WTC11 (cell line): ENCODE results near the gene RASL11B.

Source experiments
- NFYB ChIP-seq: sonication (generic); formaldehyde crosslinking; conservative IDR thresholded peaks from 2 replicates; pipeline ENCODE4 v1.8.0; 2022; ENCODE audit warnings: low read depth, missing genetic modification reagents
- NR2C2 ChIP-seq: sonication (generic); formaldehyde crosslinking; IDR thresholded peaks from 2 replicates; pipeline ENCODE4 v1.8.0; 2022; ENCODE audit warnings: mild to moderate bottlenecking, missing genetic modification reagents
- ZNF423 ChIP-seq: fragments of 250-450 bp; sonication (Bioruptor Pico); IDR thresholded peaks from 2 replicates; pipeline ENCODE4 v2.1.2; 2022; ENCODE audit warnings: mild to moderate bottlenecking, moderate library complexity
- TF ChIP-seq, protein P1 (sequence below): sonication (generic); formaldehyde crosslinking; IDR thresholded peaks from 2 replicates; pipeline ENCODE4 v1.8.0; 2022; ENCODE audit warnings: mild to moderate bottlenecking, missing genetic modification reagents
- TF ChIP-seq, protein P2 (sequence below): fragments of 200-600 bp; IDR thresholded peaks from 2 replicates; pipeline ENCODE4 v1.8.0; 2022; ENCODE audit warnings: antibody characterized with exemption
- TF ChIP-seq, protein P3 (sequence below): sonication (generic); formaldehyde crosslinking; conservative IDR thresholded peaks from 2 replicates; pipeline ENCODE4 v1.8.1; 2023; ENCODE audit warnings: mild to moderate bottlenecking, low read depth, missing genetic modification reagents, moderate library complexity
- TF ChIP-seq, protein P4 (sequence below): sonication (generic); formaldehyde crosslinking; IDR thresholded peaks from 2 replicates; pipeline ENCODE4 v1.8.1; 2023; ENCODE audit warnings: mild to moderate bottlenecking, moderate library complexity, missing genetic modification reagents
- TF ChIP-seq, protein P5 (sequence below): sonication (generic); formaldehyde crosslinking; IDR thresholded peaks from 2 replicates; pipeline ENCODE4 v1.8.1; 2022; ENCODE audit warnings: low read depth, mild to moderate bottlenecking, moderate library complexity, missing genetic modification reagents, borderline replicate concordance
- TF ChIP-seq, protein P6 (sequence below): sonication (generic); formaldehyde crosslinking; IDR thresholded peaks from 2 replicates; pipeline ENCODE4 v1.8.1; 2023; ENCODE audit warnings: mild to moderate bottlenecking, missing genetic modification reagents

DNA sequence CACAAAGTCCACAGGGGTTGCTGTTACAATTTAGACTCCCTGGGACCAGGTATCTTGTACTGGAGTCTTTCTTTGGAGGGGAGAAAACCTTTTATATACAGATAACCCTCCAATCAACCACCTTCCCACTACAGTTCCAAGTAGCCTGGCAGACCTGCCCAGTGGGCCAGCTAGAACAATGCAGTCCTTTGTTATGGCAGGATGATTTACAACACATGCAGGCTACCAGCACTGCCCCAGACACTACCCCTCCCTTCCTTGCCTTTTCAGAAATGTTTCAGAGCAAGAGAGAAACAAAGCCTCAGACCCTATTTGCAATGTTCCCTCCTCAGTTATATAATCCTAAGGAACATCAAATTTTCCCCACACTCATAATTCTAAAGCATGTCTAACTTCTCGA is 11.1 kb downstream of the RASL11B start:
- TF ChIP-seq ZNF423 (CRISPR knock-in tag) (no peak), NFYB (no peak), NR2C2 (no peak)
- TF ChIP-seq, protein P1, sequence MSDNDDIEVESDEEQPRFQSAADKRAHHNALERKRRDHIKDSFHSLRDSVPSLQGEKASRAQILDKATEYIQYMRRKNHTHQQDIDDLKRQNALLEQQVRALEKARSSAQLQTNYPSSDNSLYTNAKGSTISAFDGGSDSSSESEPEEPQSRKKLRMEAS (CRISPR knock-in tag) = no peak
- TF ChIP-seq, protein P2, sequence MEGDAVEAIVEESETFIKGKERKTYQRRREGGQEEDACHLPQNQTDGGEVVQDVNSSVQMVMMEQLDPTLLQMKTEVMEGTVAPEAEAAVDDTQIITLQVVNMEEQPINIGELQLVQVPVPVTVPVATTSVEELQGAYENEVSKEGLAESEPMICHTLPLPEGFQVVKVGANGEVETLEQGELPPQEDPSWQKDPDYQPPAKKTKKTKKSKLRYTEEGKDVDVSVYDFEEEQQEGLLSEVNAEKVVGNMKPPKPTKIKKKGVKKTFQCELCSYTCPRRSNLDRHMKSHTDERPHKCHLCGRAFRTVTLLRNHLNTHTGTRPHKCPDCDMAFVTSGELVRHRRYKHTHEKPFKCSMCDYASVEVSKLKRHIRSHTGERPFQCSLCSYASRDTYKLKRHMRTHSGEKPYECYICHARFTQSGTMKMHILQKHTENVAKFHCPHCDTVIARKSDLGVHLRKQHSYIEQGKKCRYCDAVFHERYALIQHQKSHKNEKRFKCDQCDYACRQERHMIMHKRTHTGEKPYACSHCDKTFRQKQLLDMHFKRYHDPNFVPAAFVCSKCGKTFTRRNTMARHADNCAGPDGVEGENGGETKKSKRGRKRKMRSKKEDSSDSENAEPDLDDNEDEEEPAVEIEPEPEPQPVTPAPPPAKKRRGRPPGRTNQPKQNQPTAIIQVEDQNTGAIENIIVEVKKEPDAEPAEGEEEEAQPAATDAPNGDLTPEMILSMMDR = no peak
- TF ChIP-seq, protein P3, sequence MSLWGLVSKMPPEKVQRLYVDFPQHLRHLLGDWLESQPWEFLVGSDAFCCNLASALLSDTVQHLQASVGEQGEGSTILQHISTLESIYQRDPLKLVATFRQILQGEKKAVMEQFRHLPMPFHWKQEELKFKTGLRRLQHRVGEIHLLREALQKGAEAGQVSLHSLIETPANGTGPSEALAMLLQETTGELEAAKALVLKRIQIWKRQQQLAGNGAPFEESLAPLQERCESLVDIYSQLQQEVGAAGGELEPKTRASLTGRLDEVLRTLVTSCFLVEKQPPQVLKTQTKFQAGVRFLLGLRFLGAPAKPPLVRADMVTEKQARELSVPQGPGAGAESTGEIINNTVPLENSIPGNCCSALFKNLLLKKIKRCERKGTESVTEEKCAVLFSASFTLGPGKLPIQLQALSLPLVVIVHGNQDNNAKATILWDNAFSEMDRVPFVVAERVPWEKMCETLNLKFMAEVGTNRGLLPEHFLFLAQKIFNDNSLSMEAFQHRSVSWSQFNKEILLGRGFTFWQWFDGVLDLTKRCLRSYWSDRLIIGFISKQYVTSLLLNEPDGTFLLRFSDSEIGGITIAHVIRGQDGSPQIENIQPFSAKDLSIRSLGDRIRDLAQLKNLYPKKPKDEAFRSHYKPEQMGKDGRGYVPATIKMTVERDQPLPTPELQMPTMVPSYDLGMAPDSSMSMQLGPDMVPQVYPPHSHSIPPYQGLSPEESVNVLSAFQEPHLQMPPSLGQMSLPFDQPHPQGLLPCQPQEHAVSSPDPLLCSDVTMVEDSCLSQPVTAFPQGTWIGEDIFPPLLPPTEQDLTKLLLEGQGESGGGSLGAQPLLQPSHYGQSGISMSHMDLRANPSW (CRISPR knock-in tag) = no peak
- TF ChIP-seq, protein P4, sequence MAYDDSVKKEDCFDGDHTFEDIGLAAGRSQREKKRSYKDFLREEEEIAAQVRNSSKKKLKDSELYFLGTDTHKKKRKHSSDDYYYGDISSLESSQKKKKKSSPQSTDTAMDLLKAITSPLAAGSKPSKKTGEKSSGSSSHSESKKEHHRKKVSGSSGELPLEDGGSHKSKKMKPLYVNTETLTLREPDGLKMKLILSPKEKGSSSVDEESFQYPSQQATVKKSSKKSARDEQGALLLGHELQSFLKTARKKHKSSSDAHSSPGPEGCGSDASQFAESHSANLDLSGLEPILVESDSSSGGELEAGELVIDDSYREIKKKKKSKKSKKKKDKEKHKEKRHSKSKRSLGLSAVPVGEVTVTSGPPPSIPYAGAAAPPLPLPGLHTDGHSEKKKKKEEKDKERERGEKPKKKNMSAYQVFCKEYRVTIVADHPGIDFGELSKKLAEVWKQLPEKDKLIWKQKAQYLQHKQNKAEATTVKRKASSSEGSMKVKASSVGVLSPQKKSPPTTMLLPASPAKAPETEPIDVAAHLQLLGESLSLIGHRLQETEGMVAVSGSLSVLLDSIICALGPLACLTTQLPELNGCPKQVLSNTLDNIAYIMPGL (CRISPR knock-in tag) = no peak
- TF ChIP-seq, protein P5, sequence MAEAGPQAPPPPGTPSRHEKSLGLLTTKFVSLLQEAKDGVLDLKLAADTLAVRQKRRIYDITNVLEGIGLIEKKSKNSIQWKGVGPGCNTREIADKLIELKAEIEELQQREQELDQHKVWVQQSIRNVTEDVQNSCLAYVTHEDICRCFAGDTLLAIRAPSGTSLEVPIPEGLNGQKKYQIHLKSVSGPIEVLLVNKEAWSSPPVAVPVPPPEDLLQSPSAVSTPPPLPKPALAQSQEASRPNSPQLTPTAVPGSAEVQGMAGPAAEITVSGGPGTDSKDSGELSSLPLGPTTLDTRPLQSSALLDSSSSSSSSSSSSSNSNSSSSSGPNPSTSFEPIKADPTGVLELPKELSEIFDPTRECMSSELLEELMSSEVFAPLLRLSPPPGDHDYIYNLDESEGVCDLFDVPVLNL (CRISPR knock-in tag) = no peak
- TF ChIP-seq, protein P6, sequence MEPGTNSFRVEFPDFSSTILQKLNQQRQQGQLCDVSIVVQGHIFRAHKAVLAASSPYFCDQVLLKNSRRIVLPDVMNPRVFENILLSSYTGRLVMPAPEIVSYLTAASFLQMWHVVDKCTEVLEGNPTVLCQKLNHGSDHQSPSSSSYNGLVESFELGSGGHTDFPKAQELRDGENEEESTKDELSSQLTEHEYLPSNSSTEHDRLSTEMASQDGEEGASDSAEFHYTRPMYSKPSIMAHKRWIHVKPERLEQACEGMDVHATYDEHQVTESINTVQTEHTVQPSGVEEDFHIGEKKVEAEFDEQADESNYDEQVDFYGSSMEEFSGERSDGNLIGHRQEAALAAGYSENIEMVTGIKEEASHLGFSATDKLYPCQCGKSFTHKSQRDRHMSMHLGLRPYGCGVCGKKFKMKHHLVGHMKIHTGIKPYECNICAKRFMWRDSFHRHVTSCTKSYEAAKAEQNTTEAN (CRISPR knock-in tag) = no peak
